Stimulated activated CD8-positive, alpha-beta memory T cell treated with anti-CD3 and anti-CD28 coated beads, Interleukin-2, amount 100 ng/mL, for 1 hour (primary cell): ENCODE measurements around the gene PSMC3IP.
"Not testable (repeated sequence)": the region's sequence is repeated elsewhere in the genome, so short reads cannot be mapped to it uniquely, and the experiment has no call there.

ENCODE experiments used
- DNase-seq, 2 donors: peaks; one replicate each; pipeline ENCODE4 v3.0.0-alpha.2; 2020; ENCODE audit warnings: low read depth in 2 of 2

PSMC3IP gene, protein sequence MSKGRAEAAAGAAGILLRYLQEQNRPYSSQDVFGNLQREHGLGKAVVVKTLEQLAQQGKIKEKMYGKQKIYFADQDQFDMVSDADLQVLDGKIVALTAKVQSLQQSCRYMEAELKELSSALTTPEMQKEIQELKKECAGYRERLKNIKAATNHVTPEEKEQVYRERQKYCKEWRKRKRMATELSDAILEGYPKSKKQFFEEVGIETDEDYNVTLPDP

DNA sequence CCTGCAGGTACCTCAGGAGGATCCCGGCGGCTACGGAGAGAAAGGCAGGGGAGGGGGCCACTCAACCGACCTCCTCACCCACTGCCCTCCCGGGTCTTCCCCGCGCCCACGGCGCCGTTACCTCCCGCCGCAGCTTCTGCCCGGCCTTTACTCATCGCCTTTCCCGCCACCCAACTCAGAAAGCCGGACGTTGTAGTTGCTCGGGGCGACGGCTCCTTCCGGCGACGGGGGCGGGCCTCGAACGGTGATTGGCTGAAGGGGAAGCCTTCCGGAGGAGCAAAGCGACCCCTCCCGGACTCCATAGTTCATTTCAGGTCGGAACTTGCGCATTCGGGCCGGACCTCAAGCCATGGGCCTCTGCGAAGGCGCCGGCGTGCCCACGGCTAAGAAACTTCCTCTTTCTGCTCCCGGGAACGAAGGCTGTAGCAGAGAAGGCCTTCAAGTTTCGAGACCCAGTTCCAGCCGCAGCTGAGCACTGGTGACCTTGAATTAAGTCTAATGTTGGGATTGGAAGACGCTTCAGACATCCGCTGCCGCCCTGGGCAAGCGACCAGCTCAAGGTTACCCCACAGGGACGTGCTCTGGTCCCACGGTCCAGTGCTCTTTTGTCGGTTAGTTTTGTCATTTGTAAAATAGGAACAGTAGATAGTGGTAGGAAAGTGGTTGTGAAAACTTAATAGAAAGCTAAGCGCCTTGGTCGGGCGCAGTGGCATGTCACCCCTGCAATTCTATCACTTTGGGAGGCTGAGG lies at the start of gene PSMC3IP:
Gene PSMC3IP (minus strand): TSS at position 198 of the 750 bp plus-strand sequence. CDS start 43 bp downstream, at position 155.
- DNase-seq, result peak; percentile 73 to 87

DNA sequence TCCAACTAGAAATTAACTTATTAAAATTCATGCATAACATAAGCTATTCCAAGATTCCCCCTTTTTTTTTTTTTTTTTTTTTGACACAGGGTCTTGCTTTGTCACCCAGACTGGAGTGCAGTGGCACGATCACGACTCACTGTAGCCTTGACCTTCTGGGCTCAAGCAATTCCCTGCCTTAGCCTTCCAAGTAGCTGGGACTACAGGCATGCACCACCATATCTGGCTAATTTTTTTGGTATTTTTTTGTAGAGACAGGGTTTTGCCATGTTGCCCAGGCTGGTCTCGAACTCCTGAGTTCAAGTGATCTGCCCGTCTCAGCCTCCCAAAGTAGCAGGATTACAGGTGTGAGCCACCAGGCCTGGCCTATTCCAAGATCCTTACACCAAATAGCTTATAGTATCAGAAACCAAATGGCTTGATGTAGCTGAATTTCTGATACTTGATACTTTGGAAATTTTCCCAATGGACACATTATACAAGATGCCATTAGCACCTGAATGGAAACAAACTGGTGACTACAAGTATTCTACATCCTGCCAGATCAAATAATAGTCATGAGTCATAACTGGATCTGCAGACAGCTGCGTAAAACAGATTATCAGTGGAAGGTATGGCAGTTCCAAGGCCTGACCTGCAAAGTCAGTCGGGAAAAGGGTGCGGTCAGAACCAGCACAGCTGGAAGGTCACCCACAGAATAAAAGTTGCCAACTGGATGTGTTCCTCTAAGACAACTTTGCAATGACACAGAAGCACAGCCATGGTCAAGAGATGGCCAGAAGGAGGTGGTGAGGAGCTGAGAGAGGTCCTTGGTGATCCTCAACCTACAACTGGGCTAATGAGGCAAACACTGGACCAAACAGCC lies 46.4 kb upstream of the PSMC3IP start:
- DNase-seq, result no peak

DNA sequence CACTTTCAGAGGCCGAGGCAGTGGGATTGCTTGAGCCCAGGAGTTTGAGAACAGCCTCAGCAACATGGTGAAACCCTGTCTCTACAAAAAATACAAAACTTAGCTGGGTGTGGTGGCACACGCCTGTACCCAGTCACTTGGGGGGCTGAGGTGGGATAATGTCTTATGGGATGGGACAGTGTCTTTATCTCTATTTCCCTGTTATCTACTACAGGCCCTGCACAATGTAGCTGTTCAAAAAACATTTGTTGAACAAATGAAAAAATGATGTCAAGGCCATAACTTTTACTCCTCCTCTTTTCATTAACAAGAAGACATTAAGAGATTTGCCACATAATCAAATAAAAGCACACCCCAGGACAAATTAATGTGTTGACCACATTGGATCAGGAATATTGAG lies 45.7 kb upstream of the PSMC3IP start:
- no peak for DNase-seq

DNA sequence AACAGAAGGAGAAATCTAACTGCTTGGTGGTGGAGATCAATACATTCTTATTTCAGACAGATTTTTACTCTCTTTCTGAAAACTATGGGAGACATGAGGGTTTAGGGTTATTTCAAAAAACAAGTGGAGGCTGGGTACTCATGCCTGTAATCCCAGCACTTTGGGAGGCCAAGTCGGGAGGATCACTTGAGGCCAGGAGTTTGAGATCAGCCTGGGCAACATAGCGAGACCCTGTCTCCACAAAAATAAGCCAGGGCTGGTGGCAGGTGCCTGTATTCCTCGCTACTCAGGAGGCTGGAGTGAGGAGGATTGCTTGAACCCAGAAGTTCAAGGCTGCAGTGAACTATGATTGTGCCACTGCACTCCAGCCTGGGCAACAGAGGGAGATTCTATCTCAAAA lies 44.5 kb upstream of the PSMC3IP start:
- not testable (repeated sequence) for DNase-seq

DNA sequence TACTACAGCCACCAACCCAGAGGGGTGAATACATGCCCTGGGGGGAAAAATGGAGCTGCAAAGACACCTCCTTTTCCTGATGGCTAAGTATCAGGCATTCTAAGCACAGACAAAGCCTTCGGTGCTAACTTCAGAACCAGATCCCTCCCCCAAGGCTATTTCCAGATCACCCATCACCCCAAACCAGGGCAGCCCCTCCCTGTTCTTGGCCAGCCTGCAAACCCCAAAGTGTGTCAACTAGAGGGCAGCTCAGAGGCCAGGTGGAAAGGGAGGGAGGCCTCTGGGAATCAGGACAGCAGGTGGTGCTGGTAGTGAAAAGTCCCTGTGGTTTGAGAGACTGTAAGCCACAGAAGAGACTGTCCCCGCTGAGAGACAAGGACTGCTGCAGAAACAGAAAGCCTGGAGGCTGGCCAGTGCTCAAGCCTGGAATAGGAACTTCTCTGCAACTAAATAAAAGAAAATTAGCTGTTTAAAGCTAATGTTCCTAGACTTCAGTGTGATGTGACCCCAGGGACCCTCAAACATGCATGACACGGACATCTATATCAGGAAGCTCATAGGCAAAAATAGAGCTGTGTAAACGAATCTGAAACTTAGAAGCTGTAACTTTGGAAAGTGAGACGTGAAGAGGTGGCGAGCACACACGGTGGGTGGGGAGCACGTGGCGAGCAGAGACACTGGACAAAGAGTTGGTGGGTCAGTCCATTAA lies 41.1 kb upstream of the PSMC3IP start:
- DNase-seq, result no peak

DNA sequence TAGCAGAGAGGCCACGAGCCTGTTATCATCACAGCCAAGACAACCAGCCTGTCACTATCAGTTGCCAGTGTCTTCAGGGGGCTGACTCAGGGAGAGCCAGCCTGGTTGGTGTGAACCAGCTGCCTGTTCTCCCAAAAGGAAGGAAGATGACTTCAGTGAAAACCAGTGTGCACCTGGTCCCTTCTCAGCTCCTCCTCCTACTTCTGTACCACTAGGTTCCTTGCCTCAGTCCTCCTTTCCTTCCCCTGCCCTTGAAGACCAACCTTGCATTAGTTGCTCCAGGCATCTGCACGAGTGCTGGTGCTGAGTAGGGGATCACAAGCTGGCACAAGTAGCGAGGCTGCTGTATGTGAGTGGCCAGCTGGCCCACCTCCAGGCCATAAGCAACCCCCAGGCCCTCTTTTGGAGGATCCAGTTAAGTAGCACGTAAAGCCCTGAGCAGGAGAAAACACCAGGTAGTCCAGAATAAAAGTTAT lies 40.5 kb upstream of the PSMC3IP start:
- no peak for DNase-seq

DNA sequence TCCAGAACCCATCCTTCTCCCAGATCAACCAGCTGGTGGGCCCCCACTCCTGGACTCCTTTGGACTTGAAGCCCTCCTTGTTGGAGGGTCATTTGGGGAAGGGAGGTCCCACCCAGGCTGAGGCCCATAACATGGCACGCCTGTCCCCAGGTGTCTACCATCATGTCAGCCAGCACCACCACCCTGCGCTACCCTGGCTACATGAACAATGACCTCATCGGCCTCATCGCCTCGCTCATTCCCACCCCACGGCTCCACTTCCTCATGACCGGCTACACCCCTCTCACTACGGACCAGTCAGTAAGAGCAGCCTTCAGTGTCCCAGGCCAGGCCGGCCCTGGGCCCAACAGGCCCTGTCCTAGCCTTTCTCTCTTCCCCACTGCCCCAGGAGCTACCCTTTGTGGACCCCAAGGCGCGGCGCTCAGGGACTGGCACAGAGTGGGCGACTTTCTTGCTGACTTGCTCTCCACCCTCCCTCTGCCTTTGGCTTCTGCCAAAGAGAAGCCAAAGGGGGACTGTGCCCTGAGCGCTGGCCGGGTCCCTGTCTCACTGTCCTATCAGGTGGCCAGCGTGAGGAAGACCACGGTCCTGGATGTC lies 36.3 kb upstream of the PSMC3IP start:
- no peak for DNase-seq

DNA sequence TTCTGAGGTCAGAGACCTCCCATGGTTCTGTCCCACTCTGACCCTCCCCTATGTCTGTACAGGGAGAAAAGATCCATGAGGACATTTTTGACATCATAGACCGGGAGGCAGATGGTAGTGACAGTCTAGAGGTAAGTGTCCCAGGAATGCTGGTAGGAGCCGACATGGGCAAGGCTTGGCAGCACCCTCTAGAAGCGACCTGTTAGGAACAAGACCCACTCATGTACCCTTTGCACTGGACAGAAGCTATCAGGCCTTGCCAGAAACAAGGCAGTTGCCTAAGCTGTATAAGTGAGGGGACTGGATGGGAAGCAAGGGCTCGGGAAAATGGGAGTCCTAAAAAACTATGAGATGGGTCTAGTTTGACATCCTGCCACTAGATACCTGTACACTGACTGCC lies 34.5 kb upstream of the PSMC3IP start:
- no peak for DNase-seq

DNA sequence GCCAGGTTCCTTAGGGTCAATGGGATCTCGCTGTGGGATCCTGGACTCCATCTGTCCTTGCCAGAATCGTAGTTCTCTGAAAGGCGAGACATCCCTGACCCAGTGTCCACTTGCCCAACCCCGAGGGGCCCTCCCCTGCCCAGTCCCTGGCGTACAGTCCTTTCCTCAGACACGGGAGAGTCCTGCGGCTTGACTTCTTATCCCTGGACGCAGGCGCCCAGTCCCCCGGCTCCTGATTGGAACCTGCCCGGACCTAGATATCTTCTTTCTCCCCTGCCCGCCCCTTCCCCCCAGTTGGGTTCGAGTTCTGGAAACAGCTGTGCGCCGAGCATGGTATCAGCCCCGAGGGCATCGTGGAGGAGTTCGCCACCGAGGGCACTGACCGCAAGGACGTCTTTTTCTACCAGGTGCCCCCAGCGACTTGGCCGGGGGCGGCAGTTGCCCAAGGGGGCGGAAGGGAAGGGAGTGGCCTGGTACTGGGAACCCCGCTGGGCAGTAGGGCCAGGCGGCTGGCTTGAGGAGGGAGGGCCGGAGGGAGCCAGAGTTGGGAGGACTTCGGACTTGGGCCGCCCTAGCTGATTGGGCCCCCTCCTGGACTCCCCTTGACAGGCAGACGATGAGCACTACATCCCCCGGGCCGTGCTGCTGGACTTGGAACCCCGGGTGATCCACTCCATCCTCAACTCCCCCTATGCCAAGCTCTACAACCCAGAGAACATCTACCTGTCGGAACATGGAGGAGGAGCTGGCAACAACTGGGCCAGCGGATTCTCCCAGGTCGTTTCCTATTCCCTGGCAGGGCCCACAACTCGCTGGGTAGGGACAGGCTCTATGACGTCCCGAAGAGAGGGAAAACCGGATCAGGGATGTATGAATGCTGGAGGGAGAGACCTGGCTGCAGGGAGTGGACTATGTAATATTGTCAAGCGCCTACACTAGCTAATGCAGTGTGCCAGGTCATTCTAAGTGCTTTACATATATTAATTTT lies 32.6 kb upstream of the PSMC3IP start:
- DNase-seq, result not testable (repeated sequence)

DNA sequence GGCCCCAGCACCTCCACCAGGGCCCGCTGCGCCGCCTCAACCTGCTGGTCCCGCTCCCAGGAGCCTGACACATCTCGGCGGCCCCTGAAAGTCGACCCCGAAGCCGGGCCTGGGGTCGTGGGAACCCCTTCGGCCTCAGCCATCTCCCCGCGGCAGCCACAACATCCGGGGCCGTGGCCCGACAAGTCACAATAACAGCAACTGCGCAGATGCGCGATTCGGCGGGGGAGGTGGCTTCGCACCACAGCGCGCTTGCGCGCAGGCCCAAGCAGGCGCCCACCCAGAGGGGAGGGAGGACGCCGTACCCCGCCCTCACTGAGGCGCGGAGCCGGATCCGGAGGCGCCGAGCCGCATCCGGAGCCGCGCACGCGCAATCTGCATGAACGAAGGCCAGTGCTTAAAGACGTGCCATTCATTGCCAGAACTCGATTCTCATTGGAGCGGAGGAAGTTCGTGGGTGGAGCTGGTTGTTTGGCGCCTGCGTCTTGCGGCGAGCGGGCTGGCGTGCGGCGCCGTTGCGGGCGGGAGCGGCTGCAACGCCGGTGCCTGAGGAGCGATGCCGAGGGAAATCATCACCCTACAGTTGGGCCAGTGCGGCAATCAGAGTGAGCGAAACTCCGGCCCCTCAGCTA lies 31.8 kb upstream of the PSMC3IP start, which contains the start of the genes RETREG3 and TUBG1:
Gene RETREG3 (minus strand): TSS at position 193 of the 632 bp plus-strand sequence. CDS start 50 bp downstream, at position 143.
Gene TUBG1 (plus strand): TSS at position 502 of the 632 bp plus-strand sequence. CDS start 55 bp downstream, at position 557.
- peak; percentile 97 to 99 for DNase-seq

DNA sequence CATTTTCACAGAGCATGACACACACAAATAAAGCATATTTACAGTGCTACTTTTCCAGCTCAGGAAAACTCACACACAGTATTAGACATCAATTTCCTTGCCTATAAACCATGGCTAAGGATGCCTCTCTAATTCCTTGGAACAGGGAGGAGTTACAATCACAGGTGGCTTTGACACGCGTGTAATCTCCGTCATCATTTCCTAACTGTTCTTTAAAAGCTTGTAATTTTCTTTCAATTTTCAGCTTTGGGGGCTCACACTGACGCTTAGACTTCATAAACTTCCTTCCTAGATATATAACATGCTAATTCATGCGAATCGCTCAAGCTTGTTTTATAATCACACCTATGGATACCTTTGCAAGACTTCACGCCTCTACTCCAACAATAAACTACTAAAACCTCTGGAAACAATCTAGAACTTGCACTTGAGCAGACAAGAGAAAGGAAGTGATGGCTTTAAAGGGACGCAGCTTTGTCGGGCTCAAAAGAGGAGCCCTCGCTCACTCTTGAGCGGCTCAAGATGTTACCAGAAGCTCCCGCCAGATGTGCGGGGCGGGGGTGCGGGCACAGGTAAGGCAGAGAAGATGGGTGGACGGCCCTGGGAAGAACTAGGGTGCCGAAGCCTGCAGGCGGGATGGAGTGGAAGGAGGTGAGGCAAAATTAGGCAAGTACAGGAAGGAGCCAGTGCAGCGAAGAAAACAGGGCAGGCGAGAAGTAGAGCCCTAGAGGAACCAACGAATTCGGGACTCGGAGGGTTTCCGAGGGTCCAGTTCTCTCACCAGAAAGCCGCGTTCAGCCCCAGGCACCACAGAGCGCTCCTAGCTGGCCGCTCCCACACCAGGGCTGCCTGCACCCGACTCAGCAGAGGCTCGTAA lies 31.0 kb upstream of the PSMC3IP start:
- no peak for DNase-seq

DNA sequence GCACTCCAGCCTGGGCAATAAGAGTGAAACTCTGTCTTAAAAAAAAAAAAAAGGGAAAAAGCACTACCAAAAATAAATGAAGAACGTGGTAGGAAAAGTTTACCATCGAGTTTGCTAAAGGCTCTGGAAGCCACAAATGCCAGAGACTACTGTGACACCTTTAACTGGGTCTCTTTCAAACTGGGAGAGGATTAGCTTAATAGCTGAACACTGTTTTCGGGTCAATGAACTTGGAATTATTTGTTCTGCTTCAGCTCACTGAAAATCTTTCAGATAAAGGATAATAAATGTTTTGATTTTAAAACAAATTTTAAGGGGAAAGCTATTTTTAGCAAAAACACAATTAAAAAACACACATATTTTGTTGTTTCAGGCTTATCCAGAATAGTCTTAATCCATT lies 30.2 kb upstream of the PSMC3IP start:
- DNase-seq, result no peak

DNA sequence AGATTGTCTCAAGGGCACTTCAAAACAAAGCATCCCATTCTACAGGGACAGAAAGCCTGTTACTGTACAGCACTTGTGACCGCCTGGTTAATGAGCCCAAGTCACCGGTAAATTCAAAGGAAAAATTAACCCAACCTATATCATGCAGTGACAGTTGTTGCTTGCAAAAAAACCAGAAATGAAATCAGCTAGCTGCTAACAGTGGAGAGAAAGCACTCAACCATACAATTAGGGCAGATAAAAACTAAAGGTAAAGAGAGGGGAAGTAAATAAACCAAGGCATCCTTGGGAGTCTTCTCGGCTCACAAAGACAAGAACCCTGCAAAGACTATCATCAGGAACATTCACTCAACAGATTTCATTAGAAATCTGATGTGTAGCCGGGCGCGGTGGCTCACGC lies 25.8 kb upstream of the PSMC3IP start:
- no peak for DNase-seq

DNA sequence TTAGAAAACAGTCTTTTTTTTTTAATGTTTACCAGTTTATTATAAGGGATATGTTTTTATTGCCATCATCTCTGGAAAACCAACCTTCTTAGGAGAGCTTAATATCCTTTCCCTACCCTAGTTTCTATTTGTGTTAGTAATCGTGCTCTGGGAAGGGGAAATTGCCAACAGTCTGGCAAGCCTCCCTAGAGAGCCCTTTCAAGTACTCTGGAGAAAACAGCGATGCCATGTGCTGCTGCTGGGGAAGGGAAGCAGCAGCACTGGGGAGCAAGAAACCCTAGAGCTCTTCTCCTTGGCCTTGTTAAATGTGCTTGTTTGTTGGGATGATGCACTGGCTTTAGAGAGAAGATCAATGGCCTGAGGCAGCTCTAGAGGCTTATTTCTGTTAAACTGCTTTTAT lies 21.4 kb upstream of the PSMC3IP start:
- no peak for DNase-seq

DNA sequence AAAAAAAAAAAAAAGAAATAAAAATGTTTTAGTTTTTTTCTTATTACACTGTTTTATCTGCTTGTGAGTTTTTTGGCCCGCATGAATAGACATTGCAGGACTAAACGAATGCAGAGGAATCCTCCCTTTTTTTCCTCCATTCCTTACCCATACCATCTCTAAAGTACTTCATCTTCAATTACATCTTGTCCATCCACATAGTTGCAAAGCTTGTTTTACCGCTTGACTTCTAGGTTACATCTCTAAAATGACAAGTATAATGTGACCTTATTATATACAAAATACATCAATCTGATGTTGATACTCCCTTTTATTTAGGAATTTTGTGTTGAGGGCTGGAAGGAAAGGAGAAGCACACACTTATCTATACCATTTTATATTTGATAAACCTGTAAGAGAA lies 18.9 kb upstream of the PSMC3IP start:
- DNase-seq, result no peak

DNA sequence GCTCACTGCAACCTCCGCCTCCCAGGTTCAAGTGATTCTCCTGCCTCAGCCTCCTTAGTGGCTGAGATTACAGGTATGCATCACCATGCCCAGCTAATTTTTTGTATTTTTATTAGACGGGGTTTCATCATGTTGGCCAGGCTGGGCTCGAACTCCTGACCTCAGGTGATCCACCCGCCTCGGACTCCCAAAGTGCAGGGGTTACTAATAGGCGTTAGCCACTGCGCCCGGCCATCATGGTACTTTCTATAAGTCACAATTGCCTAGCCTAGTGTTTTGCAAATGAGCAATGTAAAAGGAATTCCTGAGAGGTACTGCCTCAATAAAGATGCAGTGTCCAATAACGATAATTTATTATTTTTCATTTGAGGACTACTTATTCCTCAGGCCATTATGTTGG lies 13.9 kb upstream of the PSMC3IP start:
- no peak for DNase-seq

DNA sequence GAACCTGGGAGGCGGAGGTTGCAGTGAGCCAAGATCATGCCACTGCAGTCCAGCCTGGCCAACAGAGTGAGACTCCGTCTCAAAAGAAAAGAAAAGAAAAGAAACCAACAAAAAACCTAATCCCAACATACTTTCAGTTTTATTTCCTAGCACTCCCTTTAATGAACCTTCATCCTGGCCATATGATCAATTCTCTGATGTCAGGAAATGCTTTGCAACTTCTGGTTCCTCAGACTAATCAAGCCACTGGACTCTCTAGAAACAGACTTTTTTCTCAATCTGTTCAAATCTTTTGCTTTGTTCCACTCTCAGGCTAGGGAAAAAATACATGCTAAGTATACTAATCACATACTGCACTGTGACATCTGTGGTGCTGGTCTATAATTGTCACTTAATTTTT lies 13.4 kb upstream of the PSMC3IP start:
- no peak for DNase-seq

DNA sequence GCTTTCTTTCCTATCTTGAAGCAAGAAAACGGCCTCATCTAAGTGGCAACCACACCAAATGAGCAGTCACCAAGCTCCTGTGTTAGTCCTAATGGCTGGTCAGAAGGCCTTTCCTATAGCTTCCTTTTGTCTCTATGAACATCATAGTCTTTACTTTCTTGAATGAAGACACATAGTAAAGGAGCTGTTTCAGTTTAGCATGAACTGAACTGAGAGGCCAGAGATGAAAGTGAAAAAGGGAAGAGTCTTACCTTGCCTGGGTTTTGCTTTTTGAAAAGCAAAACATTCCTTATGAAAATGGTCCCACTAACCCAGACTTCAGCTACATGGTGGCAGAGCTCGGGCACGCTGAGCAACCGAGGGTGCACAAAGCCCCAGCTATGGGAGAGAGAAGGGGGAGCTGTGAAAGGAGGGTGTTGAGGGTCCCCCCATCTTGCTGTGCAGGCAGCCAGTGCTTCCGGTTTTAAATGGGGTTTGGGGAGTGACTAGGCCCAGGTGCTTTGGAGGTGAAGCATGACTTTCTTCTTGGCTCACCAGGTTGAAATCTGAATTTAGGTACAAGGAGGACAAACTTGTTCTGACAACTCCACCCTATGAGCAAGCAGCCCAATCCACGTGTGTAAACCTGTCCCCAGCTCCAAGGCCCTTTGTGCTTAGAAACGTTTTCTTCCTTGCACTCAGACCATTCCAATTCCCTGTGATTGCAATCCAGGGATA lies 9.1 kb upstream of the PSMC3IP start:
- DNase-seq, result no peak
